GM10266 (cell line): ENCODE data around the gene LGMN.

Experiments used
- DNase-seq: peaks from one replicate; pipeline ENCODE4 v3.0.0; 2012; ENCODE audit errors: extremely low spot score
- CTCF ChIP-seq: IDR thresholded peaks from 2 replicates; pipeline ENCODE4 v1.5.1; 2012; ENCODE audit warnings: mild to moderate bottlenecking, low read depth; ENCODE audit not compliant: control insufficient read depth, insufficient read depth; ENCODE audit errors: missing control alignments

Gene LGMN

GRCh38 chr14:92678766-92679165 is 69.7 kb downstream of the LGMN start:
- TF ChIP-seq CTCF = no peak
- no peak for DNase-seq

GRCh38 chr14:92677955-92678354 is 70.5 kb downstream of the LGMN start:
- TF ChIP-seq CTCF = no peak
- no peak for DNase-seq

- TF ChIP-seq CTCF = no peak
- DNase-seq = peak; percentile 89
Observed at GRCh38 chr14:92677087-92677668, 71.2 kb downstream of the LGMN start.

DNA sequence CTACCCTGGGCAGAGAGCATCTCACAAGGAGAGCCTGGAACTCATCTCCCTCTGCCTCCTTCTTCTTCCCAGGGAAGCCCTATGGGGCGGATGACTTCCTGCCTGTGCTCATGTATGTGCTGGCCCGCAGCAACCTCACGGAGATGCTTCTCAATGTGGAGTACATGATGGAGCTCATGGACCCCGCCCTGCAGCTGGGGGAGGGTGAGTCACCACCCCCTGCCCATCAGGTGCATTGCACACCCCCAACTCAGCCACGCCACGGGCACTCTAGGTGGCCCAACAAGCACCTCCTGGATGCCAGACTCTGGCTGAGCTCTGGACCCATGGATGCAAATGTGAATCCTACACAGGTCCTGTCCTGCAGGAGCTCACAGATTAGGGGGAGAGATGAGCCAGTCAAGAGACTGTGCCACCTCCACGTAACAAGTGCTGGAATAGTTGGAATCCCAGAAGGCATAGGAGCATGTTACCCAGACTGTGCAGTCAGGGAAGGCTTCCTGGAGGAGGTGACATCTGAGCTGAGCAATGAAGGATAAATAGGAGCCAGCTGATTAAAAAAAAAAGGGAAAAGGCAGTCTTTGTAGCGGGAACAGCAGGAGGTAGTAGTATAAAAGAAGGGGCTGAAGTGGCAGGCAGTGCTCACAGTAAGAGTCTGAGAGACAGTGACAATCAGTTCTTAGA is 71.9 kb downstream of the LGMN start:
- DNase-seq = no peak
- TF ChIP-seq CTCF = no peak

GRCh38 chr14:92675976-92676375 is 72.5 kb downstream of the LGMN start:
- no peak for DNase-seq

GRCh38 chr14:92675421-92675820 is 73.0 kb downstream of the LGMN start:
- TF ChIP-seq CTCF = no peak
- DNase-seq = no peak

More at GRCh38 chr14:92675976-92676375, 72.5 kb downstream of the LGMN start:
- peak; percentile 13 for TF ChIP-seq CTCF

GRCh38 chr14:92673601-92674150 is 74.8 kb downstream of the LGMN start:
- DNase-seq = no peak
- no peak for TF ChIP-seq CTCF
